ENCODE measurements around the gene DIAPH2. TPM values are rescaled to one million over a fixed set of nuclear protein-coding genes. Genes with fewer than 3 reads are reported as not detected.
"Not testable (repeated sequence)": the region's sequence is repeated elsewhere in the genome, so short reads cannot be mapped to it uniquely, and the experiment has no call there.

The DIAPH2 gene
- total RNA-seq, 1 donor from 2014 or later: 9.9 TPM

DNA sequence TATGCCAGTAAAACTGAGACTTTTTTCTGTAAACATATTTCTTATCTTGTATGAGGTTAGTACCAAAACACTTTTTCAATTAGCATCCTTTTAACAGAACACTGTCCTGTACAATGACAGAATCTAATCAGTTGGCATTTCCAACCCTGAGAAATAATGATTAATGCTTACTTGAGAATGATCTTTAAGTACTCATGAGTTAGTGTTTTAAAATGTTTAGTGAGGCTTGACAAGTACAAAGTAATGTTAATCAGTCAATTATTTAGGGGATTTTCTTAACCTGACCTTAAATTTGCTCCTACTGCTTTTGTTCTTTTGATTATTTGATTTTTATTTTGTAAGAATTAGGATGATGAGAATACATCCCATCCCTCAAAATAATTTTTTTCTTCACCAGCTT is 695.6 kb downstream of the DIAPH2 start:
- DNase-seq (ENCODE audit: missing footprints) (no peak), ATAC-seq (no peak)
- intact Hi-C loops (cut with DNase I): no loop called here

DNA sequence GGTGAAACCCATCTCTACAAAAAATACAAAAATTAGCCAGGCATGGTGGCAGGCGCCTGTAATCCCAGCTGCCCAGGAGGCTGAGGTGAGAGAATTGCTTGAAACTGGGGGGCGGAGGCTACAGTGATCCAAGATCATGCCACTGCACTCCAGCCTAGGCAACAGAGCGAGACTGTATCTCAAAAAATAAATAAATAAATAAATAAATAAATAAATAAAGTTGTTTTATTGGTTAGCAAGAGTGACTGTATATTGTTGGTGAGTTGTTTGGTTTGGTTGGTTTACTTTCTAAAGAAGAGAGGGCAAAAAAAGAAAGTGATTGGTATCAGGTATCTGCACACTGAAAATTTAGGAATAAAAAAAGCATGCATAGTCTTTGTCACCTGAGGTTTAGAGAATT is 700.0 kb downstream of the DIAPH2 start:
- ATAC-seq (no peak), DNase-seq (ENCODE audit: missing footprints) (no peak)
- intact Hi-C loops (cut with DNase I): no loop called here

DNA sequence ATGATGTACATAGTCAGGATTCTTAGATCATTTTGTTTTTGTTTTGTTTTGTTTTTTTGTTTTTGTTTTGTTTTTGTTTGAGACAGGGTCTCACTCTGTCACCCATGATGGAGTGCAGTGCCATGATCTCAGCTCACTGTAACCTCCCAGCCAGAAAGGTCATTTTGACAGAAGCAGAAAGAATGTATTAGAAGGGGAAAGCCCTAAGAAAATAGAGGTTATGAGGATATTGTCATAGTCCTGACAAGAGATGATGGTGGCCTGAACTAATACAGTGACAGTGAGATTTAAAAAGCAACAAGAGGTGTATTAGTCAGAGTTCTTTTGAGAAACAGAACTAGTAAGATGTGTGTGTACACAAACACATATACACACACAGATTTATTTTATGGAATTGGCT is 702.4 kb downstream of the DIAPH2 start:
- intact Hi-C loops (cut with DNase I): no loop called here
- no peak for ATAC-seq
- DNase-seq (ENCODE audit: missing footprints): no peak

DNA sequence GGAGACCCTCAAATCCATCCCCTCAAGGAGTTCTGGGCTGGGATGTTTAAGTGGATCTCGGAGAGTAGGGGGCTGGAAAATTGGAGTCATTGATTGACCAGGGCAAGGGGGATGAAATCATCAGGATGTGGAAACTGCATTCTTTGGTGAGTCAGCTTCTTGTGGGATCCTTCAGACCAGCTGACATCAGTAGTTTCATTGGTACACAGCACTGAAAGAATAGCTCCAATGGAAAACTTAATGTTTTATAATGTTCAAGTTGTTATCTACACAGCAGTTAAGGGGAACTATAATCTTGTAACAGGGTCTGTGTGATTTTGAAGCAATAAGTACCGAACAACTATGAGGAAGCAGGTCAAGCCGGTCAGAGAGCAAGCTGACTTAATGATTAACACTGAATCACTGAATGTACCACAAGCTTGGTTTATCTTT is 705.1 kb downstream of the DIAPH2 start:
- intact Hi-C loops (cut with DNase I): no loop called here
- DNase-seq (ENCODE audit: missing footprints) (no peak), ATAC-seq (no peak)

DNA sequence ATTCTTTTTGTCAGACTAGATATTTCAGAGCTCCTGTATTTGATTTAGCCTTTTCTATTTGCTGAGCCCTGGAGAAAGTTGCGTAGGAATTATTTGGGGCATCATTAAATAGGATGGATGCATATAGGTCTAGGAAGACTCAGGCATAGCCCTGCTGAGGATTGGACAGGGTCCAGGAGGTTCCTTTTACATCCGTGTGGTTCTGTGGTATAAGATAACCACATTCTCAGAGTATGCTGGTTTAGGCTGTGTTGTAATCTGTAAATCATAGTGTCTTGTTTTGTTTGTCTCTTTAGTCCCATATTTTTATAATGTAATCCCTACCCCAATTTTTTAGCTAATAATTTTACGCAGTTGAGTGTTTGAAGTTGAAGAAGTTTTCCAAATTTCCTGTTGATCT is 712.7 kb downstream of the DIAPH2 start:
- ATAC-seq: no peak
- intact Hi-C loops (cut with DNase I): no loop called here

DNA sequence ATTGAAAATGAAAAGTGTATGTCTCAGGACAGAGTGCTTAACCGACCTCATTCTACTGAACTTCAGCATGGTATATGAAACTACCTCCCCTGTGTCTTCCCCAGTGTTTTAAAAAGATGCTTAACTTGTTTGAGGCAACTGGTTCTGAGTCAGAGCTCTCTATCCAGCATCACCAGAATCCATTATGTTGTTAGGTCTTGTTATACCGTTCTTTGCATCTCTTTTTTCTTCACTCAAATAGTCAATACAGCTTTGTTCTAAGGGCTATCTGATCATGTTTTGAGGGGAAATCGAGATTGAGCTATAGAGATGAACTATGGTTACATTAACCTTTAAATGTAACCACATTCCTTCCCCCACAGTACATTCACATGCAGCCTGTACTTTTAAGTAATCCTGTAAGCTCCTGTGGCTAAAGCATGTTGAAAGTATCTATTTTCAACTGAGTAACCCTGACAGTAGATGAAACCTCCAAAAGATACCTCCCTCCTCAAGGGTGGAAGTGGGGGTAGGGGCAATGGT is 713.4 kb downstream of the DIAPH2 start:
- ATAC-seq (no peak), DNase-seq (ENCODE audit: missing footprints) (no peak)
- intact Hi-C loops (cut with DNase I): no loop called here

More for the DNA sequence above, 712.7 kb downstream of the DIAPH2 start:
- DNase-seq (ENCODE audit: missing footprints): no peak

DNA sequence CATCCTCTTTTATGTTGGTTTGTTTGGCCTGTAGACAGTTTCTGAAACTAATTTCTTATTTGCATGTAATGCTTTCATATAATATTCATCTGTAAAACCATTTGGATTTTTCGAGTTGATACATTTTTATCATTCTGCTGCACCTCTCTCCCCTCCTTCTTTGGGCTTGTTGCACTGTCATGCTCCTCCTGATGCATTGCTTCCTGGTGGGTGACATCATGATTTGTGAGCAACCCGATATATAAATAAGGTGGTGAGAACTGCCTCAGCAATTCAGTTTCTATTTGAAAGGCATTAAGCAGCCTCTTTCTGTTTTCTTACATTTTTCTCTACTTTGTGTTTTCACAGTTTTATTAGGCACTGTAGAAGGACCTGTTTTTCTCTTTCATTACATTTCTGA is 714.8 kb downstream of the DIAPH2 start:
- intact Hi-C loops (cut with DNase I): no loop called here
- DNase-seq (ENCODE audit: missing footprints): no peak
- no peak for ATAC-seq

DNA sequence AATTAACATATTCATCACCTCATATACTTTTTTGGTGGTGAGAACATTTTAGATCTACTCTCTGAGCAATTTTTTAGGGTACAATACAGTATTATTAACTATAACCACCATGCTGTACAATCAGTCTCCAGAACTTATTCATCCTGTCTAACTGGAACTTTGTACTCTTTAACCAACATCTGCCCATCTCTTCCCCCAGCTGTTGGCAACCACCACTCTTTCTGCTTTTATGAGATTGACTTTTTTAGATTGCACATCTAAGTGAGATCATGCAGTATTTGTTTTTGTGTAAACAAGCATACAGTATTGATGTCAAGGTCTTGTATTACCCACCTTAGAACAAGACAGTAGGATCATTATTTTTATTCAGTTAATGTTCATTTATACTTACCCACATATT is 715.9 kb downstream of the DIAPH2 start:
- no peak for DNase-seq (ENCODE audit: missing footprints)

DNA sequence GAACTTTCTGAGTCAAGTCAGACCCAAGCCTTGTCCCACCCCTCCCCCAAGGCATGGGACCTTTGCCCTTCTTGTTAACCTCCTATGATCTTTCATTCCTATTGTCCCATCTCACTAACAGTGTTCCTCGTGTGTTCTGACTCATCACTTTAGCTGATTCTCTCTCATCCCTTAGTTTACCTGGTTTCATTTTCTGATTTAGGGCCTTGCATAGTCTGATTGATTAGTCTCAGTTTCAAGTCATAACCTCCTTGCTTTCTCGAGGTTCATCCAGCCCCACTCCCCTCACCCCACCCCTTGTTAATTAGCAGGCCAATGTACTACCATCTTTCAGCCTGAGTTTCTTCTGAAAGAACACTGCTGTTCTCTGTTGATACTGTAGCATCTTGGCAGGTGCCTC is 716.5 kb downstream of the DIAPH2 start:
- intact Hi-C loops (cut with DNase I): no loop called here
- DNase-seq (ENCODE audit: missing footprints): no peak
- ATAC-seq: no peak

More for the DNA sequence above, 715.9 kb downstream of the DIAPH2 start:
- ATAC-seq: no peak
- intact Hi-C loops (cut with DNase I): no loop called here

DNA sequence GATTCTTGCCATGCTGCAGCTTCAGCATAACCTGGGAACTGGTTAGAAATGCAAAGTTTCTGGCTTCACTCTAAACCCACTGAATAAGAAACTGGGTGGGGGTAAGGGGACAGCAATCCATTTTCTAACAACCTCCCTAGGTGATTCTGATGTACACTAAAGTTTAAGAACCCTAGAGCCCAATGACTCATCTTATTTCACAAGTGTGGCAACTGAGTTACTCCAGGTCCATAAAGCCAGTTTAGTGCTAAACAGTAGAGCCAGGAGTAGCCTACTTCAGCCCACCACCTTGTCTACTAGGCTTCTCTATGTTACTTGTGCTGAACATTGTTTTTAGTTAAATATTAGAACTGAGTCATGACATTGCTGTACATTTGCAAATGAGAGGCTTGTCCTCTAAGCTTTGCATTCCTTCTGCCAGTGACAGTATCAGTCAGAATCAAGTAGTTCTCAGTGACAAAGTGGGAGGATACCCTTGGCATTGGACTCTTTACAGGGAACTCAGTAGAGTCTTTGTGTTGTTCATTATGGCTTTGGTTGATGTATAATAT is 717.0 kb downstream of the DIAPH2 start:
- DNase-seq (ENCODE audit: missing footprints) (no peak), ATAC-seq (no peak)
- intact Hi-C loops (cut with DNase I): no loop called here

DNA sequence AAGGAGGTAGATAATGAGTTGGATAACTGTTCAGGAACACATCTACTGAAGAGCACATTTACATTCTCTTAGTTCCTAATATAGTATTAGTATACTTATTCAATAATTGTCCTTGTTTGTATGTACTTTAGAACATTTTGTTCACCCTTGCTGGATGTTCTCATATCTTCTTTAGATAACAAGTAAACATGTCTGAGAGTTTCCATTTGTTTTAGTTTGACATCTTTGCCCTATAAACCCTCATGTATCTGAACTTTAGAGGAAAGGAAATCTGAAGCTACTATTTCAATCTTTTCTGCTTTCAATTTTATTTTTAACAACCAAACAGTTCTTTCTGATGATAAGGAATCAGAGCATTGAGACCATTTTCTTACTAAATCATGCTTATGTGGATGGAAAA is 717.7 kb downstream of the DIAPH2 start:
- DNase-seq (ENCODE audit: missing footprints) (no peak), ATAC-seq (no peak)
- intact Hi-C loops (cut with DNase I): no loop called here

DNA sequence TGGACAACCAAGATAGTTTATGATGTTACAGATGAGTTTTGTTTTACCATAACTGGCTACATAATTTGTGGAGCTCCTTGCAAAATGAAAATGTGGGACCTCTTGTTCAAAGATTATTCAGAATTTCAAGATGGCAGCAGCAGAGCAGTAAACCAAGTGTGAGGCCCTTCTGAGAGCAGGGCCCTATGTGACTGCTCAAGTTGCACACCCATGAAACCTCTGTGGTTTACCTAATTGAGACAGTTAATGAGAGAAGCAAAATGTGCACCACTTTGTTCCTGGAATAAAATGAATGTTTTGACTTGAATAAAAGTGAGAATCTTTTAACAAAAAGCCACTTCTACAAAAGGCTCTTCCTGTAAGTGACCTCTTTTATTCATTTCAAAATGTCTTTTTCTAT is 718.3 kb downstream of the DIAPH2 start:
- intact Hi-C loops (cut with DNase I): no loop called here

DNA sequence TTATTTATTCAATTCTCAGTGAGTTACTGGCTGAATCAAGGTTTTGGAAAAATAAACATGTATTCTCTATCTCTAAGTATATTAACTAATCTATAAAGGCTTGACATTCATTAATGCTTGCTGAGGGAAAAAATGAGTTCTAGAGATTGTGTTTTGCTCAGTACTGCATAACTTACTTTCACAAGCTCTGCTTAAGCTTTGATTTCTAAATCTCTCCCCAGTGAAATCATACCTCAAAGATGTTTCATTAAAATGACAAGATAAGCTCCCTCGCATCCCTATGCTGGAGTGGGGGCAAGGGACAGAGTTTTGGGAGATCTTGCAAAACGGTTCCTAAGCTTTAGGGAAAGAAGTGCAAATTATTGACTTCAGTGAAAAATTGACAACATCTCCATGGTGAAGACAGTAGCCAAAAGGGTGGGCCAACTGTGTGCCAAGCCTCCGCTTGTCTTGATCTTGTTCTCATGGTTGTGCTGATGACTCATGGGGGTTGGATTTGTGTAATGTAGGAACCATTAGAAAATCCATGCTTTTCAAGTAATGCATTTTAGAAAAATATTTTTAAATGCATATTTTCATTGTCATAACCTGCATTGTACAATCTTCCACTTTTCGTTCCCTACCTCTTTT is 720.5 kb downstream of the DIAPH2 start:
- intact Hi-C loops (cut with DNase I): no loop called here
- DNase-seq (ENCODE audit: missing footprints) (no peak), ATAC-seq (no peak)

More for the DNA sequence above, 718.3 kb downstream of the DIAPH2 start:
- DNase-seq (ENCODE audit: missing footprints) (no peak), ATAC-seq (no peak)

DNA sequence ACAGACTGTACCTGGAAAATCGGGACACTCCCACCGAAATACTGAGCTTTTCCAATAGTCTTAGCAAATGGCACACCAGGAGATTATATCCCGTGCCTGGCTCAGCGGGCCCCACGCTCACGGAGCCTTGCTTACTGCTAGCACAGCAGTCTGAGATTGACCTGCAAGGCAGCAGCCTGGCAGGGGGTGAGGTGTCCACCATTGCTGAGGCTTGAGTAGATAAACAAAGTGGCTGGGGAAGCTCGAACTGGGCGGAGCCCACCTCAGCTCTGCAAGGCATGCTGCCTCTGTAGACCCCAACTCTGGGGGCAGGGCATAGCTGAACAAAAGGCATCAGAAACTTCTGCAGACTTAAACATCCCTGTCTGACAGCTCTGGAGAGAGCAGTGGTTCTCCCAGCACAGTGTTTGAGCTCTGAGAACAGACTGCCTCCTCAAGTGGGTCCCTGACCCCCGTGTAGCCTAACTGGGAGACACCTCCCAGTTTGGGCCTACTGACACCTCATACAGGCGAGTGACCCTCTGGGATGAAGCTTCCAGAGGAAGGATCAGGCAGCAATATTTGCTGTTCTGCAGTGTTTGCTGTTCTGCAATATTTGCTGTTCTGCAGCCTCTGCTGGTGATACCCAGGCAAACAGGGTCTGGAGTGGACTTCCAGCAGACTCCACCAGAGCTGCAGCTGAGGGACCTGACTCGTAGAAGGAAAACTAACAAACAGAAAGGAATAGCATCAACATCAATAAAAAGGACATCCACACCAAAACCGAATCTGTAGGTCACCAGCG is 725.2 kb downstream of the DIAPH2 start:
- ATAC-seq; DNase-seq (ENCODE audit: missing footprints); intact Hi-C loops (cut with DNase I): not testable (repeated sequence)

DNA sequence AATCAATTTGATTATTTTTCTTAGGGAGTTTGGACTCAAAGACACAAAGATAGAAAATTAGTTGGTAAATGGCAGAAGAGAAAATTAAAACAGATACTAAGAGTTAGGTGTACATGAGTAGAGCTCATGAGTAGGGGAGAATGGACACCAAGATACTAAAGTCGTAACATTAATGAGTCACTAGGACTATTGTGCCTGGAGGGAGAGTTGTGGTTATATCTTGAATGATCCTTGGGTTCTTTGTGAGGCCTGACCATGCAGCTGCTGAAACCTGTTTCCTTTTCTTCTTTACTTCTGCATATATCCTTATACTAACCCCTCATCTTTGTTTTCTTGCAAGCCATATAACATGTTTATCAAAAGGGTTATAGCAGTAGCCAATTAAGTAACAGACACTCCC is 731.8 kb downstream of the DIAPH2 start:
- ATAC-seq (no peak), DNase-seq (ENCODE audit: missing footprints) (no peak)
- intact Hi-C loops (cut with DNase I): no loop called here

DNA sequence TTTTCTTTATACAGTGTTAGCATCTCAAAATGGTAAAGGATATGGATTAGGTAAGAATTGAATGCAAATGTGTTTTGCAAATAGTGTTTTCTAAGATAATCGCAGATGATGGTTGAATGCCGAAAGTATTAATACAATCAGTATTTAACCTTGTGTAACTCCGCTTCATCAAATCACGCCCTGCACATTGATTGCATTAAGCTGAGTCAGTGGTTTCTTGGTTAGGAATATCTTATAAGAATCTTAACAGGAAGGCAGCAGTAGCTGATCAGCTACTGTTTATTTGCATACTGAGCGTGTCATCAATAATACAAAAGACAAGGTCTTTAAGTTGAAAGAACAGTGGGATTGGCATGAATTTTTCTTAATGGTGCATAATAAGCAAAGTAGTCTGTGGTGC is 744.5 kb downstream of the DIAPH2 start:
- no peak for ATAC-seq
- intact Hi-C loops (cut with DNase I): no loop called here

DNA sequence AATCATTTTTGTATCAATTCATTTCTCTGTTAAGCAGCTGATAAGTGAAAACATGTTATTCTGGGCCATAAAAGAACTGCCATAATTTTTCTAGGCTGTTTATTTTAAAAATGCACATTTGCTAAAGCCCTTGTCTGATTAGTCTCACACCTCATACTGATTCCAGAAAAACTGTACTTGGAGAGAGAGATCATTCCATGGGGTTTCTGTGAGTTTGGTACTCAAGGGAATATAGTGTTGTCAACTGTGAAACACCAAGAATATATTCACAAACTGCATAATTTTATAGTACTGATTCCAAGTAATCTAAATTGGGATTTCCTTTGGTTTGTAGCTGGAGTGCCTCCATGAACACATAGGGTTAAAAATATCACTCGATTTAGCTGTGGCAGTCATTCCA is 746.6 kb downstream of the DIAPH2 start:
- intact Hi-C loops (cut with DNase I): no loop called here
- DNase-seq (ENCODE audit: missing footprints) (no peak), ATAC-seq (no peak)

More for the DNA sequence above, 744.5 kb downstream of the DIAPH2 start:
- DNase-seq (ENCODE audit: missing footprints): no peak

DNA sequence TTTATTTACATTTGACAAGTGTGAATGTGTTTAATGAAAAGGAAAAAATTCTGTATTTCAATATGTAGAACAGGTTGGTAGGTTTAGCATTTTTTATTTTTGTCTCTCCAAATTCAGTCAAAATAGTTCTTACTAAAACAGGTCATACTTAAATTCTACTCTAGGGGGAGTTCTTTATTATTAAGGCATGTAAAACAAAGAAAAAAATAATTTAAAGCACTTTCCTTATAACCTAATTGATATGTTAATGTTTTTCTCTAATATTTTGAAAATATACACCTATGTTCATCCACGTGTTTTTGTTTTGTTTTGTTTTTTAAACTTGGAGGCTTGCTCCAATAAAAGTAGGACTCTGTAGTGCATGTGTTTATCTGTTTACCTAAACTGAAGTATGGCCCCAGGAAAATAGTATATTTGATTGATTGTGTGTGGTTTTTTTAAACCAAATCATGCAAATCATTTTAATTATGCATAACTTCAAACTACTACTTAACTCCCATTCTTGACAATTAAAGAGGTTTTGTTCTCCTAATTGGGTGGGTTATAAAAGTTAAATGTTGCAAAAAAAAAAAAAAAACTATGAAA is 761.7 kb downstream of the DIAPH2 start:
- no peak for DNase-seq (ENCODE audit: missing footprints)
- no peak for ATAC-seq
- intact Hi-C loops (cut with DNase I): no loop called here

DNA sequence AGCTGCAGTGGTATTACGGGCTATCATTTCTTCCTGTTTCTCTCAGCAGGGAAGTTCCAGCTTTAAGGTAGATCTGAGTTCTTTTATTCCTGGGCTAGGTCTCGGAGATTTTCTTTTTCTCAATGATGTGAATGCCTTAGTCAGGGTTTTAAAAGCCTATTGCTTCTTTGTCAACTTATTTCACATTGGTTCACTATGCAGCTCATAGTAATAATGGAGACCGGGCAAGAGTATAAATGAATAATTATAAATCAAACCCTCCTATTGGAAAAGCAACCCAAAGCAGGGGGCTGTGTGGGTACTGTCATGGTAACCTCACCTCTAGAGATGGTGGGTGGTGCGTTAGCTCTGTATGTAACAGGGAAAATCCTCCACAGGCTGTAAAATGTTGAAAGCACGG is 762.7 kb downstream of the DIAPH2 start:
- ATAC-seq (no peak), DNase-seq (ENCODE audit: missing footprints) (no peak)
- intact Hi-C loops (cut with DNase I): no loop called here

DNA sequence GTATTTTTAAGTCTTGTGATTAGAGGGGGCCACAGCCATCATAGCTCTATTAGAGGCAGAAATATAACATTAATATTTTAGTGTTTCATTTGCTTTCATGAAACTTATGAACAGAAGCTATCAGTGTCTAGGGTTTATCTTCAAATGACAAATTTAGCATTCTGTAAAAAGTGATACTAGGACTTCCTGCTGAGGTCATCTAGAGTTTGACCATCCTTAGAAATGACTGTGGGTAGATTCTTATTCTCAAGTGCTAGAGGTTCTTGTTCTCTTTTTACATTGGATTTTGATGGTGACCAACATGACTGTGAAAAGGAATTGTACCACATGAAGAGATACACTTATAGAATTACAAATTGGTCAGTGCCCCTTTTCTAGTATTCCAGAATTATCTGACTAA is 767.6 kb downstream of the DIAPH2 start:
- DNase-seq (ENCODE audit: missing footprints) (no peak), ATAC-seq (no peak)
- intact Hi-C loops (cut with DNase I): no loop called here
